HG02610 (cell line): ENCODE data around the gene BIN2.
"Not testable (repeated sequence)": the region's sequence is repeated elsewhere in the genome, so short reads cannot be mapped to it uniquely, and the experiment has no call there.

Source experiments
- ATAC-seq: cut with Tn5 transposase; IDR thresholded peaks from one replicate; pipeline ENCODE4 v1.9.1; 2021; ENCODE audit warnings: mild to moderate bottlenecking, moderate library complexity; ENCODE audit not compliant: unreplicated experiment

Gene BIN2

DNA sequence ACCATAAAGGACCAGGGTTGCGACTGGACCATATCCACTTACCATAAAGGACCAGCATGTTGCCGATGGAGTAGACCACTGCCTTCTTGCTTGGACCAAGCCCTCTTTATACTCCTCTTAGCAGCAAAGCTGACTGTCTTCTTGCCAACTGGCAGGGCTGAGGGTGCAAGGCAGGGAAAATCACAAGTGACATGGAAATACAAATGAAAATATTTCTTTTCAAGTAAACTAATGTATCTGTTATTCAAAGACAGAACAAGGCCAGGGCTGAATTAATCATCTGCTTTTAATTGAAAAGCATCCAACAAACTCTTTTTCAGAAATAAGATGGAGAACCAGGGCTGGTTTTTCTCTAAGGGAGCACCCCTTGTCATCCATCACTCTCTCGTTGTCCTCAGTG is 22.6 kb upstream of the BIN2 start, which contains the start of gene CELA1:
CELA1 (minus strand) TSS at position 99 of the 400 bp plus-strand sequence; CDS start at position 58, 41 bp downstream.
- ATAC-seq = no peak

DNA sequence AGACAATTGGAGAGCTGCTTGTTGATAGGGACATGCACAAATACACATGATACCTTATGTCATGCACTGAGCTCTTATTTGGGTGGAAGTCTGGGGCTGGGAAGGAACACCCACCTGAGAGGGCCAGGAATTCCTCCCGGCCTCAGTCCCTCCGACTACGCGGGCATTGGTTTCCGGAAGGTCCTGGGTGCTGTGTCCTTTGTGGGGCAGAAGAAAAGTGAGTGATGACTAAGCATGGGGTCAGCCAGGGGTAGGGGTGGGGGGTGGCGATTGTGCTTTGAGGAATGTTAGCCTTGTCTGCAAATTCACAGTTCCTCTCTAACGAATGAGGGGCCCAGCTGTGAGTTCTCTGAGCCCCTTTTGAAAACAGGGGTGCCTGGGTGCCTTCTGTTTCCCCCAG is 21.7 kb upstream of the BIN2 start:
- no peak for ATAC-seq

DNA sequence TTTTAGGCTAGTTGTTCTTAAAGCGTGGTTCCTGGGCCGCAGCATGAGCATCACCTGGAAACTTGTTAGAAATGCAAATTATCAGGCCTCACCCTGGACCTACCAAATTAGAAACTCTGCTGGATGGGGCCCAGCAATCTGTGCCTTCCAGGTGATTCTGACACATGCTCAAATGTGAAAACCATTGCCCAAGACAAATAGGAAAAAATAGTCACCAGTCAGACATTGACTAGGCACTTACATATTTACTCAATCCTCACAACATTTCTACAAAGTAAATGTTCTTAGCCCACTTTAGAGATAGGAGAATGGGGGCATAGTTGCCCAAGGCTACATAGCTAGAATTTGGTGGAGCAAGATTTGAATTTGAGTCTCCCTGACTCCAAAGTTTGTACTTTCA is 19.2 kb upstream of the BIN2 start:
- ATAC-seq = no peak

DNA sequence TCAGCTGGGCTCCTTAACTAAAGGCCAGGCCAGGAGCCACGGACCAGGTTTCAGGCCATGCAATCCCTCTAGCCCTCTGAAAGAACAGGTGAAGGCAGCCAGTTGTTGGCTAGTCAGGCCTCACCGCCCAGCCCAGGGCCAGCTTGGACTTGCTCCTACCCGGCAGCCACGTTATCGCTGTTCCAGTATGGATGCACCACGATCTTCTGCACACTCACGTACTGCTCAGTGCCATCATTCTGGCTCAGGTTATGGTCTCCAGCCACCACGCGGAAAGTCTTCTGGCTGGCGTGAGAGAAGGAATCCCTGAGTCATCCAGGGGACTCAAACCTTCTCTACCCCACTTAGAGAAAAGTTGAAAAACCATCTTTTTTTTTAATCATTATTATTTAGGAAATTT is 18.4 kb upstream of the BIN2 start:
- ATAC-seq = no peak

DNA sequence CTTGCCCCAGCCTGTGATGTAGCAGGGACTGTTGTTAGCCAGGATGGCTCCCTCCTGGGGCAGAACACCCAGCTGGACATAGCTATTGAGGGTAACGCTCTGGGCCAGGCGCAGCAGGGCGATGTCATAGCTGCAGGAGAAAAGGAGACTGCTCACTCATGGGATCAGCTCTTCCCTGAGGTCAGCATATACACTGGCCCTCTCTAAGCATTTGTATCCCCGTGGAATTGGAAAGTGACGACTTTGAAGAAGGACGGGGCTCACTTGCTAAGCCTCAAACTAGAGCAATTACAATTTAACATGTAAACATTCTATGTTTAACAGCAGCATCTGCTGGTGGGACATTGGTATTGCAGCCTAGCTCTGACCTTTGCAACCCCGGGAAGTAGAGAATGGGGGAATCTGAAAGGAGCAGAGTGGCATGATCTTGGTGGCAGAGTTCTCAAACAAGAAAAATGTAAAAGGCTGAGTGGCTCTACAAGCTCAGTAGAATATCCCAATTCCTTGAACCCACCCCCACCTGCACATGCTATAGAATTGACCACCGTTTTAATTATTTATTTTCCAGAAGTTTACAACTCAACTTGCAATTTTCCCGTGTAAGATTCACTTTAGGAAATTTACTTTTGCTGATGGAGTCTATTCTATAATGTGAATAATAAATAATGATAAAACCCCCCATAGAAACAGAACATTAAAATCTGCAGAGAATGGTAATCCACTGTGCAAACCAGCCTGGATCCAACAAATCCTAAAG is 17.5 kb upstream of the BIN2 start:
- ATAC-seq = no peak

DNA sequence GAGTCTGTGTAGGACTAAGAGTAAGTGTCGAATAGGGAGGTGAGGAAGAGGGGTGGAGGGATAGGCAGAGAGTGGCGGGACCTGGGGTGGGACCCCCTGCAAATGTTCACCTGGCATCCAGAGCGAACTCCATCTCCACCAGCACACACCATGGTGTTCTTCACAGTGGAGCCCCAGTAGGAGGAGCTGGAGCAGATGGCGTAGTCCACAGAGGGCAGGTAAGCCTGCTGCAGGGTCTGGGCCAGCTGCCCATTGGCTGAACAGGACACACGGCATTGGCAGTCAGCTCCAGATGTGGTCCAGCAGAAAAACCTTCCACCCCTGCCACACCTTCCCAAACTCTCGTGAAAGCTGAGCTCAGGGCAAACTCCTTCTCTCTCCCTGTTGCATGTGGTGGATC is 15.8 kb upstream of the BIN2 start:
- no peak for ATAC-seq

DNA sequence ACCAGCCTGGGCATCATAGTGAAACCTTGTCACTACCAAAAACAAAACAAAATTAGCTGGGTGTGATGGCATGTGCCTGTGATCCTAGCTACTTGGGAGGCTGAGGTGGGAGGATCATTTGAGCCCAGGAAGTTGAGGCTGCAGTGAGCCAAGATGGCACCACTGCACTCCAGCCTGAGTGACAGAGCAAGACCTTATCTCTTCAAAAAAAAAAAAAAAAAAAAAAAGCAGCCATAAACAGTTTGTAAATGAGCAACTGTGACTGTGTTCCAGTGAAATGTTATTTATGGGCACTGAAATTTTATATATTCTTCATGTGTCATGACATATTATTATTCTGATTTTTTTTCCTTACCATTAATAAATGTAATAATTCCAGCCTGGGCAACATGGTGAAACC is 13.4 kb upstream of the BIN2 start:
- ATAC-seq = not testable (repeated sequence)

DNA sequence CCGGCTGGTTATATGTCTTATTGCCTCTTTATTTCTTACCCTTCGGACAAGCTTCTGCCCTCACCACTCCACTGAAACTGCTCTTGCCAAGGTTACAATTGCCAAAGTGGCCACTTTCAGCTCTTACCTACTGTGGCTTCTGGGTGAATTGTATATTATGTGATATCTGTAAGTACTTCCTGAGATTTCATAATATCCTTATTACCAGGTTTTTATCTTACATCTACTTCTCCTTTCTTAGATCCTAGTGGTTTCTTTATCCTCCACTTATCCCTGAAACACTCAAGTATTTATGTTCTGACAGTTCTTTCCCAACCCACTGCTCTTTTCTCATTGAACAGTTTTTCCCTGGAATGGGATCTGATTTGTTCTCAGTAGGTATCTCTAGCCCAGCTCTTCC is 12.0 kb upstream of the BIN2 start:
- ATAC-seq = no peak

DNA sequence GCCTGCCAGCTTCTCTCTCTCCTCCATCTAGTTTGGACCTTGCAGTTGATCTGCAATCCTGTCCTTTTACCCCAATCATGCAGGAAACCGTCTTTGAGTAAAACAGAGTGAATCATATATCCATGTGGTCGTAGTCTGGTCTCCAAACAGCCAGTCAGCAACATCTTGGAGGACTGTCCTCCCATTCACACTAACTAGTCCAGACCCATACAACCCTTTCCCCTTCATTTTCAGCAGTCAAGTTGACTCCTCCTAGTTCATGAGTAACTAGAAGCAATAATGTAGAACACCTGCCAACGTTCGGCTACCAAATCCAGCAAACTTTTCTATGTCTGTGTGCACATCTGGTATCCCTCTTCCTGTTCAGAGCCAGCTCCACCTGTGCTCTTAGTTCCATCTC is 10.8 kb upstream of the BIN2 start:
- no peak for ATAC-seq

DNA sequence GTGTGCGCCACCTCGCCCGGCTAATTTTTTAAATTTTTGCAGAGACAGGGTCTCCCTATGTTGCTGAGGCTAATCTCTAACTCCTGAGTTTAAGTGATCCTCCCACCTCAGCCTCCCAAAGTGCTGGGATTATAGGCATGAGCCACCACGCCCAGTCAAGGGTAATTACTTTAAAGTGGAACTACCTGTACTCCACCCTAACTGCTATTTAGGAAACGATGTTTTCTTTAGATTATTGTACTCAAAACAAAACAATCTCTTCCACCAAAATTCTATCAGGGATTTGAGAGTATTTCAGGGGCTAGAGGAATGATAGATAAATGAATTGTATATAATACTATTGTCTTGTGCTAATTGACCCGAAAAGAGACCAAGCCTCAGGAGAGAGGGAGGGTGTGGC is 9.6 kb upstream of the BIN2 start:
- no peak for ATAC-seq

DNA sequence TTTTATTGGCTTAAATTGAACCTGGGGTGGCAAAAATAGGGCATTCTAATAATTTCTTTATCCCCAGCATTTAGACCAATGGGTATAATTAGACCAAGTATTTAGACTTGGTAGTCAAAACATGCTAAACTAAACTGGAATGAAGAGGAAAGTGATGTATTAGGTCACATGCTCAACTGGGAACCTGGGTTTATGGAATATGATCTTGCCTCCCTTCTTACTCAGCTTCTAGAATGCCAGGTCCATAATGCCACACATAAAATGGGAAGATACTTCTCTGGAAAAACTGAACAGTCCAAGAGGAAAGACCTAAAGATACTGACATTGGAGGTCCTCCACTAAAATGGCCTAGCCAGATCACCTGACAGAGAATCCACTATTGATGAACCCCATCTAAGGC is 6.2 kb upstream of the BIN2 start:
- ATAC-seq = no peak

DNA sequence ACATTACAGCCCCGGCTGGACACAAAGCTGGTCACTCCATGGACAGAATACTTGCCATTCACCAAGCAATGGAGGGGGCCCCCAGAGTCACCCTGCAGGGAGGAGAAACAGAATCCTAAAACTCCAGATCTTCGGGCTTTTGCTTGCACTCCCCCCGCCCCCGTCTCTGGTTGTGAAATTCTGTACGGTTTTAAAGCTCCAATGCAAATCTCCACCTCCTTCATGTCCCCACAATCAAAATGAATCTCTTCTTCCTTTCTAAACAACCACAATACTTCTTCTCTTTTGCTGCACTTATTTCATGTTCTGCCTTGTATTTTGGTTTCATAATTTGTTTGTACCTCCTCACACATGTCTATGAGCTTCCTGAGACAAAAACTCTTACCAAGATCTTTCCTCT is 5.8 kb upstream of the BIN2 start:
- no peak for ATAC-seq

DNA sequence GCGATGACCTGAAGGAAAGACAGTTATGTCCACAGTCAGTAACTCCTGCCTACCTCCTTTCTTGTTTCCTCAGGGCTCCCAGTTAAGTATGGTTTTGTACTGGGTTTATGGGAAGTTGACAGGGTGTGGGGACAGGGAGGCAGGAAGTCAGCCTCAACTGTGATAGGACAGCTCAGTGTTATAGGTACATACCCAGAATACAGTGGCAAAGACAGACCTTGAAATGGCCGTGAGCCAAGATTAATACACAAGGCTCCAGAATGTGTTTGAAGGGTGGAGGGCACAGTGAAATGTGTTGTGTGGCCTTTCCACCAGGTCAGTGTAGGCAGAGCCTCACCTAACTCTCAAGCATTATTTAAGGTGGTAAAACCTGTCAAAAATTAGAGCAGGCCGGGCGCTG is 4.6 kb upstream of the BIN2 start:
- ATAC-seq = no peak

DNA sequence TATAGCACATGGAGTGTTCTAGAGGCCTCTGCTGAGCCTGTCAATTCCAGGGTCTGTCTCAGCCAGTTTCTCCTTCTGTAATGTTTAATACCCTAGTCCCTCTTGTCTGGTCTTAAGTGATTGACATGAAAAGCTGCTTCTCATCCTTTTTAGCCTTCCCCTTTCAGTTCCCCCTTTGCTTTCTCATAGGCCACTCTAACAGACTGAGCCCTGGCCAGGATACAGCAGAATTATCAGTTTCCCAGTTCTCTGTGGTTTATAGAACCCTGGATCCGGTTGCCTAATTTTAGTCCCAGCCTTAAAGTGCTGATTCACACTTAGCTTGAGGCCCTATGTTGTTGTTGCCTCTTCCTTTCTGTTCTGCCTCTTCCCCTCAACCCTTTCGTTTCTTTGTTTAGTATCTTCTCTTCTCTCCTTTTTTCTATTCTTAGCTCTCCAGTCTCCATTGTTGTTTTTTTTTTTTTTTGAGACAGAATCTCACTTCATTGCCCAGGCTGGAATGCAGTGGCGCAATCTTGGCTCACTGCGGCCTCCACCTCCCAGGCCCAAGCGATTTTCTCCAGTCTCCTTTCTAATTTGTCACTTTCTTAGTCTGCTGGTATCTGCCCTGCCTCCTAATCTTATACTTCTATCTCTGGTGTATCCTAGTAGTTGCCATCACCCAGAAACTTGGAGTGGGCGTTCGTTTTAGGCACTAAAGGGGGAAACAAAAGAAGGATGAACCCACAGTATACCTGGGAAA is 2.9 kb upstream of the BIN2 start:
- peak; percentile 37 for ATAC-seq

DNA sequence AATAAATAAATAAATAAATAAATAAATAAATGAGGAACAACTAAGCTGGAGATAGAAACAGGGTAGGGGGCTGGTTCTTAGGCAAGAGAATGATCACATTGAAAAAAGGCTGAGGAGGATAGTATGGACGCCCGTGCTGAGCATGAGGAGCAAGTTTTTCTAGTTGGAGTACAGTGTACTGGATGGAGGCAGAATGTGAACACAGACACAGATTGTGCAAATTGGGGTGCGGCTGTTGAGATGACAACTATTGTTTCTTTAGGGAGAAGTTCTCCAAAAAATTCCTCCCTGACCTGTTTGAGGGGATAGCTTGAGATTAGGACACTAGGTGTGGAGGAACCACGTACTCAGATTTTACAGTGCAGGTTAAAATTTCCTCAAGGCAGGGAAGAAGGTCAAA is 979 bp upstream of the BIN2 start:
- no peak for ATAC-seq

DNA sequence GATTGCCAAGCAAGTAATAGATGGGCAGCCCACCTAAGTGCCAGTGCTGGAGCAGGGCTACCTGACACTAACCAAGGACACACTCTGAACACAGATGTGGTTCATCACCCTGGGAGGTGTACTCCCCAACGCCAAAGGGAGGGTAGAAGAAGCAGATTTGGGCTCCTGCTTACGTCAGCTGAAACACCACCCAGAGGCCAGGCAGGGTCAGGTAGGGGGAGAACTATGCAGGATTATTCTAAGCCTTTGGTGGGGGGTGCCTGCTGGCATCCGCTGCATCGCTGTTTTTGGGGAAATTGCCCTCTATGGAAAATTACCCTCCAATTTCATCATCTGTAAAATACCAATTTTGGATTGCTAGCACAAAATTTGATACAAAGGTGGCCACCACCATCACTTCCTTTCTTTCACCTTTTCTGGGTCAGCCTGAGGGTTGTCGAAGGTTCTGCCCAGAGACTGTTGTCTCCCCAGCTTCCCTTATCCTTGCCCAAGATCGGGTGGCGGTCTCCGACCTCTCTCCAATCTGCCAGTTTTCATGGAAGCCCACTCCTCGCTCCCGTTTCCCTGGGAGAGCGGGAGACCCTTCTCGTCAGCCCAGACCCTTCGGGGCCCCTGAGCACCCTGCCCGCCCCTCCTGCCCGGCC is 535 bp downstream of the BIN2 start:
- no peak for ATAC-seq

DNA sequence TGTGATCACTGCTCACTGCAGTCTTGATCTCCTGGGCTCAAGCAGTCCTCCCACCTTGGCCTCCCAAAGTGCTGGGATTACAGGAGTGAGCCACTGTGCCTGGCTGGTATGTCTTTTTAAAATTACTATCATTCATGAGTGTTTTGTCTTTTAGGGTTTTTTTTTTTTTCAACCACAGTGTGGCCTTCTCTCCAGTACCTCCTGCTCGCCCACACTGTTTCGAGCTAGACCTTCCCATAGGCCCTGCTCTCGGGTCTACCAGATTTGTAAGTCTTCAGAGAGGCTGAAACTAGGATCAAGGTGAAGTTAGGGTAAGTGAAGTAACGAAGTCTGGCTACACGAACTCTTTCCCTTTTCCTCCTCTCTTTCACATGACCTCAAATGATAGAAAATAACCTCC is 1.5 kb downstream of the BIN2 start:
- no peak for ATAC-seq

DNA sequence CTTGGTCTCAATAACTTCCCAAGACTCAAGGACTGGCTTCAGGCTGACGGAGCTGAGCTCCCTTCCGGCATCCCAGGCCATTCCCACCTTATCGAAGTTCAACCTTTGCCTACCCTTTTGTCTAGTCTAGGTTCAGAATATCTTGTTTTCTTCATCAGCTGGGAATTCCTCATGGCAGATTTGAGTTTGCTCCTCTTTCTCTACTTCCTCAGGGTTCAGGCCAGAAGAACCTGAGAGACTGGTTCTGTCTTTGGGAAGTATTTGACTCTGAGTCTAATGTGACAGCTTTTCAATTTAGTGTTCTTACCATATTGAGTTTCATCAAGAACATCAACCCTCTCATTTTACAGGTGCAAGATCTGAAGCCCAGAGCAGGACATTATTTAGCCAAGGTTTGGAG is 2.1 kb downstream of the BIN2 start:
- ATAC-seq = no peak

DNA sequence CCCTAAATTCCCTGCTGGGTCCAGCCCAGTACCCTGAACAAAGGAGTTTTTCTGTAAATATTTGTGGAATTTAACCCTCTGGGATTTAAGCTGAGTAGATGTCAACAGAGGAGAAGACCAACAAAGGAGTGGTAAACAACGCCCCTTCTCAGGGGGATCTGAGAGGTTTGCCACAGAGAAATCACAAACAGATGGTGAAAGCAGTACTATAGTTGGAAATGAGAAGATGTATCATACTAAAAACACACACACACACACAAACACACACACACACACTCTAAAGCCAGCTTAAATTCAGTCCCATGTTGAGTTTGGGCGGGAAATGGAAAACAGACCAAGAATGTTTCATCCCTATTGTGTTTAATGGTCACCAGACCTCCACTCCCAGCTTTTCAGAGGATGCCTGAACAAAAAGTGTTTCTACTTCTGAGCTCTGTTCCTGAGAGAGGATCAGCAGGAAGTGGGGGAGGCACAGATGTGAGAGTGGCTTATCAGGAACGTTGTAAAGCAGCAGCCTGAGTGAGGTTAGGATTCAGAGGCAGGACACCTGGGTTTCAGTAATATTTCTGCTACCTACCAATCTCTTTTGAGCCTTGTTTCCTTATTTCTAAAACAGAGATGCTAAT is 3.2 kb downstream of the BIN2 start:
- ATAC-seq = no peak

DNA sequence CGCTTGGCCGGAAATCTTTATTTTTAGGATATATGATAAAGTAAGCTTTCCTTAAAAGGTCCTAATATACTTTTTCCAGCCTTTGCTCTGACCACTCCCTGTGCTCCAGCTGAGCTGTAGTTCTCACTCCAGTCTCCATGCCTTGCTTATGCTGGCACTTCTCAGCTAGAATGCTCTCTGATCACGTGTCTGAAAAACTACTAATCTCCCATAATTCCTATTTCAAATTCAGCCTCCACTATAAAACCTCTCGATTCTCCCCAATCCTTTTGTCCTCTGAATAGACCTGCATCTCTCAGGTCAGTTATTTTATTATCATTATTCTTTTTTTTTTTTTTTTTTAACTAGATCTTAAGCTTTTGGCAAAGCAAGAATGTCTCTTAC is 3.7 kb downstream of the BIN2 start:
- no peak for ATAC-seq

DNA sequence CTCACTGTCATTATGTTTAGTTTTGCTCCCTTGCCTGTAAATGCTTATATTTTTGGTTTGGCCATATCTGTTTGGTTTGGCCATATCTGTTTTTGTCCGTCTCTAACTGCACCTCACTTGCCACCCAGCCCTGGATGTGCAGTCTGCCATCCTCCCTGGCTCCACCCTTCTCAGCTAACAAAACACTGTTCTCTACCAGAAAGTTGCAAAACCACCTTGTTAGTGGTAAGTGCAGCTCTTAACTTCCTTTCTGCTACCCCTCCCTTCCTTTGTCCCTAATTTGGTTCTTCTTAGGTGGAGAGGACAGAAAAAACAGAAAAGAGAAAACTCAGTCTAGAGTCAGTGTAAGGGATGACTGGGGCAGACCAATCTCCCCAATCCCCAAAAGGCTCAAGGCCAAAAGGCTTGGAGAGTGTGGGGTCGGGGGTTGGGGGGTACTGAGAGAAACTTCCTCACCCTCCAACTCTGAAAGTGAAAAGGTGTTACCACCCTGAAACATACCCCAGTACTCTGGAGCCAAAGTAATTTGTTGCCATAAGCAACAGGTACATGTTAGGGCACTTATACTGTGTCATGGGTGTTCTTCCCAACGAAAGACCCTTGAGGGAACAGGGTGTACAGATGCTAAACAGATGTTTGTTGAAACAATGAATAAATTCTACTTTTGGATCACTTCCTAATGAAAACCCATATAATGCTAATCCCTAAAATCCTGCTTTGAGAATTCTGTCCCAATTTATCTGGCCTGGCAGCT is 5.0 kb downstream of the BIN2 start:
- ATAC-seq = no peak
